Neutrophil (primary cell): ENCODE results near the gene GALNT17.

Source experiments
- H3K27ac ChIP-seq: fragments of 200-600 bp; sonication (generic); 2 replicates; pipeline ENCODE4 v1.5.1; 2016; ENCODE audit warnings: mild to moderate bottlenecking, moderate library complexity
- H3K27me3 ChIP-seq: fragments of 200-600 bp; sonication (generic); 2 replicates; pipeline ENCODE4 v1.6.0; 2016; ENCODE audit warnings: mild to moderate bottlenecking
- H3K36me3 ChIP-seq: fragments of 200-600 bp; sonication (generic); 2 replicates; pipeline ENCODE4 v1.5.1; 2017
- H3K4me1 ChIP-seq, 2 experiments: fragments of 200-600 bp in 1 of 2; sonication (generic) in 1 of 2; 1 replicate in 1 of 2; 2 replicates in 1 of 2; pipeline versions ENCODE4 v1.5.1 to v1.6.1; 2013 to 2016; ENCODE audit warnings: low read depth in 1 of 2, low read length in 1 of 2, mild to moderate bottlenecking in 1 of 2, moderate library complexity in 1 of 2; ENCODE audit not compliant: control insufficient read depth in 1 of 2, insufficient read depth in 1 of 2
- H3K4me3 ChIP-seq, 2 experiments: fragments of 200-600 bp in 1 of 2; sonication (generic) in 1 of 2; 1 replicate in 1 of 2; 2 replicates in 1 of 2; pipeline ENCODE4 v1.5.1; 2013 to 2016; ENCODE audit warnings: low read depth in 1 of 2, low read length in 1 of 2, mild to moderate bottlenecking in 1 of 2, moderate library complexity in 1 of 2
- H3K9me3 ChIP-seq: fragments of 200-600 bp; sonication (generic); 2 replicates; pipeline ENCODE4 v1.5.1; 2016
- CTCF ChIP-seq: fragments of 200-600 bp; sonication (generic); IDR thresholded peaks from 2 replicates; pipeline ENCODE4 v1.5.1; 2016; ENCODE audit warnings: antibody characterized with exemption

Gene GALNT17

GRCh38 chr7:71329030-71329660, 197.2 kb downstream of the GALNT17 start:
- H3K27ac ChIP-seq: no peak overlapping the region
- TF ChIP-seq CTCF: no peak
- no peaks in the 10 kb centered on the region for H3K4me1 ChIP-seq
- H3K9me3 ChIP-seq: no peaks in the 10 kb centered on the region
- no peak overlapping the region for H3K4me3 ChIP-seq
- no peaks in the 10 kb centered on the region for H3K27me3 ChIP-seq
- H3K36me3 ChIP-seq: no peaks in the 10 kb centered on the region

DNA sequence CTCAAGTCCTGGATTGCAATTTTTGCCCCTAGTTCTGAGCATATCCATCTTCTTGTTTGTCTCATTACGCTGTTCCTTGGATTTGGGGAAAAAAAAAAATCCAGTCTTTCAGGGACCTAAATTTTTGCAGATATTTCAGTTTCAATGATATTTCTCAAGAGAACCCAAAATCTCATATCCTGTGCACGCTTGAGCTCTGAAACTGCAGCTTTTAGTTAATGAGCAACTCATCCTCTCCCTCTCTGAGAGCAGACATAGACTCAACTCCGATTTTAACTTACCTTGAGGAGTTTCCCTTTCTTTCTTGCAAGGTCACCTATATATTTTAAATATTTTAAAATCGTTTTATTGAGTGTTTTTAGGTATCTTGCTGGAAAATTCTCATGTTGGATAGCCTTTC, 200.3 kb downstream of the GALNT17 start:
- H3K27ac ChIP-seq: no peak overlapping the region
- no peaks in the 10 kb centered on the region for H3K4me1 ChIP-seq
- H3K27me3 ChIP-seq: no peaks in the 10 kb centered on the region
- no peak overlapping the region for H3K4me3 ChIP-seq
- no peaks in the 10 kb centered on the region for H3K36me3 ChIP-seq
- no peak for TF ChIP-seq CTCF
- H3K9me3 ChIP-seq: no peaks in the 10 kb centered on the region

DNA sequence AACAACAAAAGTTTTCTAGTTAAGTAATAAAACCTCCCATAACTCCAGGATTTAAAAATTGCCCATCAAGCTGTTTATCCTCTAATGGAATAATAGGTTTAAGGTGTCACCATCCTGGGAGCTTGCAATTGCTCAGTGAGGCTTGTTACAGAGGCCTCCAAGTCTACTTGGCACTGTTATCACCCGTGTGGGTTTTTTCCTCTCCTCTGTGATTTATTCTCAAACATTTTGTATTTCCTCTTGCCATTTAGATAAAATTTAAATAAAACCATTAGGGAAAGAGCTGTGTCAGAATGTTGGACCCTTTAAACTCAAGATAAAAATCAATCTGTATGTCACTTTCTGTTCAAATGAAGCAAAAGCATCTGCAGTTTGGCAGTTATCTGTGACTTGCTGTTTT, 202.6 kb downstream of the GALNT17 start:
- Histone ChIP-seq H3K27ac (no peak overlapping the region), H3K4me1 (no peaks in the 10 kb centered on the region), H3K36me3 (no peaks in the 10 kb centered on the region), H3K9me3 (no peaks in the 10 kb centered on the region), H3K27me3 (no peaks in the 10 kb centered on the region), H3K4me3 (no peak overlapping the region)
- no peak for TF ChIP-seq CTCF

DNA sequence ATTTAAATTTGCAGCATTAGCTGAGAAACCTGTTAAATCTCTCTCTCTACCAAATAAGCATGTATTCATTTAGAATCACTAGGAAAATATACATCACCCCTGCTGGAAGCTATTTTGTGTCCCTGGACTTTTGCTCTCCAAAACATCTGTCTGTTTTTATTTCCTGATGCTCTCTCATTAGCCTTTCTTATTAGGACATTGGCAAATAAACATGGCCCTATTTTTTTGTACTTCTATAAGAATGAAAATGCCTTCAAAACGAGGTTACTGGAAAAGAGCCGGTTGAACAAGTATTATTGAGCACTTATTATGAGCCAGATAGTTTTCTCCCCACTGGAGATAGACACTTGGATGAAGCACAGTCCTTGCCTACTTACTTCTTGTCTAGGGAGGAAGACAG, 206.9 kb downstream of the GALNT17 start:
- TF ChIP-seq CTCF: no peak
- no peaks in the 10 kb centered on the region for H3K36me3 ChIP-seq
- no peaks in the 10 kb centered on the region for H3K27me3 ChIP-seq
- H3K9me3 ChIP-seq: no peaks in the 10 kb centered on the region
- no peaks in the 10 kb centered on the region for H3K4me1 ChIP-seq
- no peak overlapping the region for H3K4me3 ChIP-seq
- no peak overlapping the region for H3K27ac ChIP-seq

DNA sequence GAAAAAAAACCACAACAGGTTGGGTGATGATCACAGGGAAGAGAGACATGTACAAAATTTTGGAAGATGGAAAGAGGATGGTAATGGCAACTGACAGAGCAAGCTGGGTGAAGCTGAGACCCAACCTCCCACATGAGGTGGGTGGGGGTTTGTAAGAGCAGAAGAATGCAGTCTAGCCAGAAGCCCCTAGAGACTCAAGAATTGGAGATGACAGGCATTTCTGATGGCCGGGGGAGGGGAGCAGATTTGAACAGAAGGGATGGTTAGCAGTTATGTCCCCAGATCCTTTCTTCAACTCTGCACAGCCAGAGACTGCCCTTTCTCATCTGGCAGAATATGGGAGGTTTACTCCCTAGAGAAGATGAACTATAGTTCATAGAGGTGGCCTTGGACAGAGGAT, 208.0 kb downstream of the GALNT17 start:
- Histone ChIP-seq H3K9me3 (no peaks in the 10 kb centered on the region), H3K4me3 (no peak overlapping the region), H3K27ac (no peak overlapping the region), H3K36me3 (no peaks in the 10 kb centered on the region), H3K27me3 (no peaks in the 10 kb centered on the region), H3K4me1 (no peaks in the 10 kb centered on the region)
- TF ChIP-seq CTCF: no peak

DNA sequence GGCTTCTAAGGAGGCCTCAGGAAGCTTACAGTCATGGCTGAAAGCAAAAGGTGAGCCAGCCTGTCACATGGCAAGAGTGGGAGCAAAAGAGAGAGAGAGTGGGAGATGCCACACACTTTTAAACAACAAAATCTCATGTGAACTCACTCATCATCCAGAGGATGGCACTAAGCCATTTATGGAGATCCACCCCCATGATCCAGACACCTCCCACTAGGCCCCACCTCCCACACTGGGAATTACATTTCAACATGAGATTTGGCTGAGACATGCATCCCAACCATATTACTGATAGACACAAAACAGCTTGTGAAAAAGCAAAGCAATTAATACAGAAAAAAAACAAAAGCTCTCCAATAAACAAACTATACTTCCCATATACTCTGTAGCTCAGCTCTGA, 210.3 kb downstream of the GALNT17 start:
- no peaks in the 10 kb centered on the region for H3K9me3 ChIP-seq
- H3K27me3 ChIP-seq: no peaks in the 10 kb centered on the region
- no peak overlapping the region for H3K27ac ChIP-seq
- H3K4me3 ChIP-seq: no peak overlapping the region
- no peak for TF ChIP-seq CTCF
- no peaks in the 10 kb centered on the region for H3K36me3 ChIP-seq
- H3K4me1 ChIP-seq: no peaks in the 10 kb centered on the region
